Lower lobe of right lung (tissue), 2 donors: ENCODE data around the gene ZC3H12D. TPM values are rescaled to one million over a fixed set of nuclear protein-coding genes. Genes with fewer than 3 reads are reported as not detected.

ENCODE experiments used
- ATAC-seq, 2 donors: fragments of 200-7000 bp; cut with Tn5 transposase; one replicate each; pipeline ENCODE4 v1.9.1; 2020 to 2022; ENCODE audit warnings: mild to moderate bottlenecking in 2 of 2, moderate library complexity in 2 of 2
- DNase-seq: peaks from one replicate; pipeline ENCODE4 v3.0.0-alpha.2; 2020
- H3K27ac ChIP-seq: fragments of 200-600 bp; one replicate; pipeline ENCODE4 v1.8.0; 2022
- H3K27me3 ChIP-seq: fragments of 200-600 bp; one replicate; pipeline ENCODE4 v1.8.0; 2022; ENCODE audit warnings: low read depth
- H3K36me3 ChIP-seq: fragments of 200-600 bp; one replicate; pipeline ENCODE4 v1.8.0; 2022; ENCODE audit warnings: mild to moderate bottlenecking
- H3K4me1 ChIP-seq: fragments of 200-600 bp; one replicate; pipeline ENCODE4 v1.8.0; 2022
- H3K4me3 ChIP-seq: fragments of 200-600 bp; one replicate; pipeline ENCODE4 v1.8.0; 2022; ENCODE audit warnings: mild to moderate bottlenecking
- H3K9me3 ChIP-seq: fragments of 200-600 bp; one replicate; pipeline ENCODE4 v1.8.0; 2022
- intact Hi-C: fragments of 100-400 bp; cut with DNase I; formaldehyde crosslinking; loops from one replicate; pipeline ENCODE4 v1.11.0; 2022
- total RNA-seq: library from RNA; stranded (reverse); fragmentation: NEBNext Ultra II Directional; extraction: Animal tissue kit (Norgen Biotek cat#: 25700); gene quantifications from one replicate; pipeline ENCODE4 v1.2.1, GENCODE V29; 2021
- TF ChIP-seq, protein P1 (sequence below): fragments of 200-600 bp; IDR thresholded peaks from one replicate; pipeline ENCODE4 v1.8.0; 2022; ENCODE audit warnings: antibody characterized with exemption, mild to moderate bottlenecking
- donor health status: DM: no; HTN: yes; CAD: no; lungs with severe emphysema.

Gene ZC3H12D
- total RNA-seq, 1 donor from 2014 or later, result 2.6 TPM

DNA sequence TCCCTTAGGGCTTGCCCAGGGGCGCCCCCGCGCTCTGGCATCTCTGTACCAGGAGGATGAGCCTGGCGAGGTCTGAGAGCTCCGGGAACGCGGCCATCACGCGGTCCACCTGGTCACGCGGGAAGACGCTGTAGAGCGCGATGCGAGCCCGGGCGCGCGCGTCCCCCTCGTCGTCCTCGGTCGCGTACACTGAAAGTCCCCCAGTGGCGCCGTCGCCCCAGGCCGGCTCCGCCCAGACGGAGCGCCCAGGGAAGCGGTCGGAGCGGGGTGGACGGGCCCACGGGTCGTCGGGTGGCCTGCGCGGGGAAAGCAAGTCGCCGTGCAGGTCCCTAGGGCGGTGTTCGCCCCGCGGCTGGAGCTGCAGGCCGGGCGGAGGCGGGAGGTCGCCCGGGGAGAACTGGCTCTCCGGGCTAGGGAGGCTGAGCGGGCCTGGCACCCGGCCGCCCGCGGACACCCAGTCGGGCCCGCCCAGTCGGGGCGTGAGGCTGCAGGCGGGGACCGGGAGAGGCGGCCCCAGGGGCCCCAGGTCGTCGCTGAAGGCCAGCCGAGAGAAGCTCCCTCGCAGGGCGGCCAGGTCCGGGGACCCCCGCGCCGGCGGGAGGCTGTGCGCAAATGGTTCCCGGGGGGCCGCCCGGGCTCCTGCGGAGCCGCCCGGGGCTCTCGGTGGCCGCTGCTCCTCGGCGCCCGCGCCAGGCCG lies 34.0 kb downstream of the ZC3H12D start:
- TF ChIP-seq, protein P1, sequence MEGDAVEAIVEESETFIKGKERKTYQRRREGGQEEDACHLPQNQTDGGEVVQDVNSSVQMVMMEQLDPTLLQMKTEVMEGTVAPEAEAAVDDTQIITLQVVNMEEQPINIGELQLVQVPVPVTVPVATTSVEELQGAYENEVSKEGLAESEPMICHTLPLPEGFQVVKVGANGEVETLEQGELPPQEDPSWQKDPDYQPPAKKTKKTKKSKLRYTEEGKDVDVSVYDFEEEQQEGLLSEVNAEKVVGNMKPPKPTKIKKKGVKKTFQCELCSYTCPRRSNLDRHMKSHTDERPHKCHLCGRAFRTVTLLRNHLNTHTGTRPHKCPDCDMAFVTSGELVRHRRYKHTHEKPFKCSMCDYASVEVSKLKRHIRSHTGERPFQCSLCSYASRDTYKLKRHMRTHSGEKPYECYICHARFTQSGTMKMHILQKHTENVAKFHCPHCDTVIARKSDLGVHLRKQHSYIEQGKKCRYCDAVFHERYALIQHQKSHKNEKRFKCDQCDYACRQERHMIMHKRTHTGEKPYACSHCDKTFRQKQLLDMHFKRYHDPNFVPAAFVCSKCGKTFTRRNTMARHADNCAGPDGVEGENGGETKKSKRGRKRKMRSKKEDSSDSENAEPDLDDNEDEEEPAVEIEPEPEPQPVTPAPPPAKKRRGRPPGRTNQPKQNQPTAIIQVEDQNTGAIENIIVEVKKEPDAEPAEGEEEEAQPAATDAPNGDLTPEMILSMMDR, result no peak
- Histone ChIP-seq H3K4me1 (peaks cover 45% of the 10 kb centered on the region), H3K36me3 (no peaks in the 10 kb centered on the region), H3K4me3 (peak overlapping the region; percentile 57), H3K27me3 (peaks cover 14% of the 10 kb centered on the region), H3K9me3 (no peaks in the 10 kb centered on the region), H3K27ac (peak overlapping the region; percentile 53)
- ATAC-seq, result peak; percentile 62 to 66
- intact Hi-C loops, result no loop called here
- DNase-seq, result peak; percentile 68

DNA sequence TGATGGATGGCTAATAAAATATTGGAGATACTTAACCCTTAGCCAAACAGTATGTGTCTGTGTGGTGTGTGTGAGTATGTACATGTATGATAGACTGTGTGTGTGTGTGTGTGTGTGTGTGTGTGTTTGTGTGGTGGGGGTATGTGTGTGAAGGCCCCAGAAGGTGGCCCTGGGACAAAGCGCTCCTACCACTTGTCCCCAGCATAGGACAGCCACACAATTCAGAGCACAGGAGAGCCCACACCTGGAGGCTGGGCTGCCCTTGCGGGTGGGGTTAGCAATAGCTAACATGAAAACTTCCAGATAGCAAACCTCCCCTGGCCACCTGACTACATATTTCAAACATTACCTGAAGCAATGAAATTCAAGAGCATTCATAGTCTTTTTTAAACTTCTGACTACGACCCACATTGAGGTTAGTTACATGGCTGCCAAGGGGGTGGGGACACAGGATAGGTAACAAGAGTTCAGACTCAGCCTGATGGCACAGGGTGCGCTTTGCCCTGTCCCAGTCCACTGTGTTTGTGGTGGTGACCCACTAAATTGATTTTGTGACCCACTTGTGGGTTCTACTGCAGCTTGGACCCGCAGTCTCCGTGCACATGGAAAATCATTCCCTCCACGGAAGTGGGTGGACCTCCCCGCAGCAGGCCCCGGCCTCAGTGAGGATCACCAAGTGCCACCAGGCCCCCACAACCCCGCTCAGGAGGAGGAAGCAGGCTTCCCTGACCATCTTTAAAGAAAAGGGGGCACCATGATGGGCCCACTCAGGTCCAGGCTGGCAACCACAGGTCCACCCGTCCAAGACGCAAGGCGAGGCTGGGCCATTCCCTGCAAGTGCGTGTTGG lies 34.8 kb downstream of the ZC3H12D start:
- TF ChIP-seq, protein P1, result no peak
- no peak for DNase-seq
- ATAC-seq, result no peak
- H3K27me3 ChIP-seq, result peaks cover 14% of the 10 kb centered on the region
- no peaks in the 10 kb centered on the region for H3K36me3 ChIP-seq
- peaks cover 37% of the 10 kb centered on the region for H3K4me1 ChIP-seq
- no peaks in the 10 kb centered on the region for H3K9me3 ChIP-seq
- peak overlapping the region; percentile 53 for H3K27ac ChIP-seq
- H3K4me3 ChIP-seq, result peak overlapping the region; percentile 57
- intact Hi-C loops, result no loop called here

DNA sequence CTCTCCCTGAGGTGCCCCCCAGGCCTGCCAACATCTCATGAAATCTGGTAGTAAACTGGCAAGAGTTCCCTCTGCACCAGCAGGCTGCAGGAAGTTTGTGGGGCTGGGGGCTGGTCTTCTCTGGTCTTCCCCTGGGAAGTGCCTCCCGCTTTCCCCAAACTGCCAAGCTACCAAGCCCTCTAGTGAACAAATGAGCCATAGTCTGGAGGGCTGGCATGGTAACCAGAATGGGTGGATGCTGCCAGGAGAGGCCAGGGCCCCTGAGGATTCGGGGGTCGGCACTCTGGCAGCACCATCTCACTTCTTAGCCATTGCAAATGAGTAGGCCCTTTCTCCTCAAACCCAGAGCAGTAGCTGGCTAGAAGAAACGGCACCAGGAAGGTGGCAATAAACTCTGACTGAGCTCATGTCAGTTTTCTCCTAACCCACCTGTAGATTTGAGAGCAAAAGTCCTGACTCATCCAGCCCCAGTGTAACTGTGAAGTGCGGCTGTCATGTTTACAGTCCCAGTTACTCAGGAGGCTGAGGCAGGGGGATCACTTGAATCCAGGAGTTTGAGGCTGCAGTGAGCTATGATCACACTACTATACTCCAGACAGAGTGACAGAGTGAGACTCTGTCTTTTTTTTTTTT lies 35.9 kb downstream of the ZC3H12D start:
- Histone ChIP-seq H3K27me3 (peaks cover 14% of the 10 kb centered on the region), H3K4me3 (no peak overlapping the region), H3K36me3 (no peaks in the 10 kb centered on the region), H3K4me1 (peaks cover 26% of the 10 kb centered on the region), H3K27ac (no peak overlapping the region), H3K9me3 (no peaks in the 10 kb centered on the region)
- intact Hi-C loops, result no loop called here
- TF ChIP-seq, protein P1, result no peak
- ATAC-seq (no peak), DNase-seq (no peak)

DNA sequence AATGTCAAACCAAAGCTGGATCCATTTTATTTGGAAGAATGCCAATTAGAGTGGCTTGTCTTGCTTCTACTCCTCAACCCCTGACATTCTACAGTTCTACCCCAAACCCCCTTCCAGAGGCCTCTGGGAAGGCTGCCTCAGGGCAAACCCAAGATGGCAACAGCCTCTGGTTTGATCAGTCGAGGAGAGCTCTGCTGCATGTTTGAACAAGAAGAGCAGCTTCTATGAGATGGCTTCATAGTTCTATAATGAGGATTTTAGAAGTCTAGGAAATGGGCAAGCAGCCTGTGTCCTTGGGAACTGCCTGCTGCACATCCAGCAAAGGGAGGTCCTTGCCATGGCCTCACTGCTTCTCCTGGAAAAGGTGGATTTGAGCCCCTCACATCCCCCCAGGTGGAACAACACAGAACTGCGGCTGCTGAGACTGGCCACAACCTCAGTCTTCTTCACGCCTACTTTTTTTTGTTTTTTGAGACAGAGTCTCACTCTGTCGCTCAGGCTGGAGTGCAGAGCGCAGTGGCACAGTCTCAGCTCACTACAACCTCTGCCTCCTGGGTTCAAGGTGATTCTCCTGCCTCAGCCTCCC lies 37.9 kb downstream of the ZC3H12D start:
- TF ChIP-seq, protein P1, result no peak
- Histone ChIP-seq H3K4me3 (no peak overlapping the region), H3K36me3 (no peaks in the 10 kb centered on the region), H3K27ac (no peak overlapping the region), H3K9me3 (no peaks in the 10 kb centered on the region), H3K27me3 (peaks cover 14% of the 10 kb centered on the region), H3K4me1 (peaks cover 16% of the 10 kb centered on the region)
- ATAC-seq (no peak), DNase-seq (no peak)
- intact Hi-C loops, result no loop called here

DNA sequence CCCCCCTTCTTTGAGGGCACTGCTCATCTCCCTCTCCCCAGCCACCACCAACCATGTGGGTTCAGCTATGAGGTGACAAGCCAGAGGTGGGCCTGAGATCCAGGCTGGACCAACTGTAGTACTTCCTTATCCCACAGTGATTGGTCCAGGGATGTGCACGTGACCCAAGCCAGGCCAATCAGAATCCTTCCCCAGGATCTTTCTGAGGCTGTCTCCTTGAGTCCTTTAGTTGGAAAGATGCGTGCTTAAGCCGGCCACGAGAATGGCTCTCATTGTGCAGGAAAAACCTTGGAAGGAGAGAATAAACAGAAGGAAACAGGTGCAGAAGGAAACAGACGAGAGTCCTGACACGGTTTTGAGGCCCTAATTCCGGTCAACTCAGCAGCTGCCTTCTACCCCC lies 39.2 kb downstream of the ZC3H12D start:
- Histone ChIP-seq H3K9me3 (no peaks in the 10 kb centered on the region), H3K4me3 (no peak overlapping the region), H3K4me1 (peaks cover 5% of the 10 kb centered on the region), H3K27ac (no peak overlapping the region), H3K36me3 (no peaks in the 10 kb centered on the region), H3K27me3 (peaks cover 4% of the 10 kb centered on the region)
- intact Hi-C loops, result no loop called here
- no peak for ATAC-seq
- DNase-seq, result no peak
- TF ChIP-seq, protein P1, result no peak
